Measurements from ENCODE around the gene FBXO21. TPM values are rescaled to one million over a fixed set of nuclear protein-coding genes. Genes with fewer than 3 reads are reported as not detected.

Gene FBXO21
- total RNA-seq, 2 donors from 2014 or later: 179 to 412 TPM

DNA sequence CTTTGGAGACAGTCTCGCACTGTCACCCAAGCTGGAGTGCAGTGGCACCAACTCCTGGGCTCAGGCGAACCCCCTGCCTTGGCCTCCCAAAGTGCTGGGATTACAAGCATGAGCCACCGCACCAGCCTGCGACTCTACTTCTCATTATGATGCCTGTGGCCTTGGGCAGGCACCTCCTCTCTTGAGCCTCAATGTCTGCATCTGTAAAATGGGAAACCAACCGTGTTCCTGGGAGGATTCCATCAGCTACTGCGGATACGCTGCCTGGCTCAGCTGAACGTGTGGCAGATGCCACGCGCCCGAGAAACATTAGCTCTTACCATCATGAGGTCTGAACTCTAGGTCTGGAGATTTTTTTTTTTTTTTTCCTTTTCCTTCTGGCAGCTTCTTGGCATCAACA is 96.8 kb downstream of the FBXO21 start:
- no peak for DNase-seq (ENCODE audit: low spot score)
- Histone ChIP-seq H3K27me3 (replicated peaks; ENCODE audit: insufficient read depth) (no peaks in the 10 kb centered on the region), H3K27ac (no peak overlapping the region), H3K9me3 (no peaks in the 10 kb centered on the region), H3K36me3 (no peaks in the 10 kb centered on the region), H3K4me1 (replicated peaks) (no peaks in the 10 kb centered on the region), H3K4me3 (no peak overlapping the region)
- WGBS: 86% methylated on average over 11 of the region's 11 CpGs
- intact Hi-C loops (cut with DNase I): no loop called here
- TF ChIP-seq POLR2A (IDR thresholded peaks at IDR 0.05) (no peak), POLR2AphosphoS5 (IDR thresholded peaks at IDR 0.05) (no peak)
- TF ChIP-seq, protein P1, sequence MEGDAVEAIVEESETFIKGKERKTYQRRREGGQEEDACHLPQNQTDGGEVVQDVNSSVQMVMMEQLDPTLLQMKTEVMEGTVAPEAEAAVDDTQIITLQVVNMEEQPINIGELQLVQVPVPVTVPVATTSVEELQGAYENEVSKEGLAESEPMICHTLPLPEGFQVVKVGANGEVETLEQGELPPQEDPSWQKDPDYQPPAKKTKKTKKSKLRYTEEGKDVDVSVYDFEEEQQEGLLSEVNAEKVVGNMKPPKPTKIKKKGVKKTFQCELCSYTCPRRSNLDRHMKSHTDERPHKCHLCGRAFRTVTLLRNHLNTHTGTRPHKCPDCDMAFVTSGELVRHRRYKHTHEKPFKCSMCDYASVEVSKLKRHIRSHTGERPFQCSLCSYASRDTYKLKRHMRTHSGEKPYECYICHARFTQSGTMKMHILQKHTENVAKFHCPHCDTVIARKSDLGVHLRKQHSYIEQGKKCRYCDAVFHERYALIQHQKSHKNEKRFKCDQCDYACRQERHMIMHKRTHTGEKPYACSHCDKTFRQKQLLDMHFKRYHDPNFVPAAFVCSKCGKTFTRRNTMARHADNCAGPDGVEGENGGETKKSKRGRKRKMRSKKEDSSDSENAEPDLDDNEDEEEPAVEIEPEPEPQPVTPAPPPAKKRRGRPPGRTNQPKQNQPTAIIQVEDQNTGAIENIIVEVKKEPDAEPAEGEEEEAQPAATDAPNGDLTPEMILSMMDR (IDR thresholded peaks at IDR 0.05): no peak

- no peaks in the 10 kb centered on the region for H3K4me1 ChIP-seq (replicated peaks)
- H3K4me3 ChIP-seq: no peak overlapping the region
- intact Hi-C loops (cut with DNase I): no loop called here
- no peaks in the 10 kb centered on the region for H3K9me3 ChIP-seq
- H3K27ac ChIP-seq: no peak overlapping the region
- TF ChIP-seq POLR2AphosphoS5 (IDR thresholded peaks at IDR 0.05) (no peak), POLR2A (IDR thresholded peaks at IDR 0.05) (no peak)
- TF ChIP-seq, protein P1 (IDR thresholded peaks at IDR 0.05): no peak
- no peaks in the 10 kb centered on the region for H3K36me3 ChIP-seq
- no peaks in the 10 kb centered on the region for H3K27me3 ChIP-seq (replicated peaks; ENCODE audit: insufficient read depth)
- no peak for DNase-seq (ENCODE audit: low spot score)
- WGBS: 94% methylated on average over 7 of the region's 7 CpGs
Observed at GRCh38 chr12:117092886-117093285, 97.4 kb downstream of the FBXO21 start.

DNA sequence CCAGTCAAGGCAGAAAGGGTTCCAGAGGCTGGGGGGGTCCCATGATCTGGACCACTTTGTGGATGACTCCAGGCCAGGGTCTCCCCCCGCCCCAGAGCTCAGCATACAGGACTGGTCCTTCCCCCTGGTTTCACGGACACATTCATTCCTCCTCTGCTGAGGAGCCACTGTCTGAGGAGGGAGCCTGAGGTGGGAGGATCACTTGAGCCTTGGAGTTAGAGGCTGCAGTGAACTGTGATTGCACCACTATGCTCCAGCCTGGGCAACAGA is 97.8 kb downstream of the FBXO21 start:
- no peak for DNase-seq (ENCODE audit: low spot score)
- H3K9me3 ChIP-seq: no peaks in the 10 kb centered on the region
- H3K4me1 ChIP-seq (replicated peaks): no peaks in the 10 kb centered on the region
- H3K36me3 ChIP-seq: no peaks in the 10 kb centered on the region
- intact Hi-C loops (cut with DNase I): no loop called here
- no peak overlapping the region for H3K27ac ChIP-seq
- WGBS: 89% methylated on average over 2 of the region's 2 CpGs
- no peak overlapping the region for H3K4me3 ChIP-seq
- TF ChIP-seq POLR2AphosphoS5 (IDR thresholded peaks at IDR 0.05) (no peak), POLR2A (IDR thresholded peaks at IDR 0.05) (no peak)
- TF ChIP-seq, protein P1 (IDR thresholded peaks at IDR 0.05): no peak
- no peaks in the 10 kb centered on the region for H3K27me3 ChIP-seq (replicated peaks; ENCODE audit: insufficient read depth)

Other genes with a start within 250 kb of the FBXO21 start
- 10 to 100 TPM; 11.8 to 32.4 TPM for gene TESC, start 91.1 kb downstream of the FBXO21 start, total RNA-seq
- gene NOS1, start 171.2 kb upstream of the FBXO21 start, total RNA-seq: 1 to 10 TPM; 2.6 to 8.3 TPM